ENCODE measurements around the gene NENF.

DNA sequence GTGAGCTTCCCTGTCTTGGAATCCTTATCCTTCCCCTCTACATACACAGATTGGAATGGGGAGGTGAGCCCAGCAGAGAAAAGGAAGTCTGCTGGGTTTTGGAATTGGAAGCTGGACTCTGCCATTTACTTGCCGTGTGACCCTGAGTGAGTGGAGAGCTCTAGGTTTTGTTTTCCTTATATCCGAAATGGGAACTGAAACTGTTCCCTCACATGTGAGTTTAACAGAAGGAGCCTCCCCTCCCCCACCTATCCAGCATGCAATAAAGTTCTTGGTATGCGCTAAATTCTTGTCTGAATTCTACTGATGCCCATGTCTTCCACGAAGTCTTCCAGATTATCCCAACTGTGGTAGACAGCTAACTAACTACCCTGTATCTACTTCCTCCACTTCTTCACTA, 58.7 kb downstream of the NENF start:
- TF ChIP-seq CTCF (IDR thresholded peaks at IDR 0.05) (no peak), POLR2AphosphoS5 (IDR thresholded peaks at IDR 0.05) (no peak)
